GM12878 (cell line): ENCODE data around the gene RAB34. TPM values are rescaled to one million over a fixed set of nuclear protein-coding genes. Genes with fewer than 3 reads are reported as not detected.
A peak's percentile ranks its signal among the peaks of the same experiment; 100 is the strongest.

Source experiments
- CBFB ChIP-seq: IDR thresholded peaks from 2 replicates; pipeline ENCODE4 v1.6.1; 2016; ENCODE audit warnings: antibody characterized with exemption, low read depth
- FOS ChIP-seq: IDR thresholded peaks from 3 replicates; pipeline ENCODE4 v1.6.1; 2011; ENCODE audit warnings: borderline replicate concordance; ENCODE audit not compliant: insufficient read length; ENCODE audit errors: extremely low read depth
- FOXK2 ChIP-seq: fragments of 450-650 bp; IDR thresholded peaks from 2 replicates; pipeline ENCODE4 v1.6.1; 2017; ENCODE audit warnings: mild to moderate bottlenecking, moderate library complexity
- HCFC1 ChIP-seq: fragments of 150-350 bp; IDR thresholded peaks from 2 replicates; pipeline ENCODE4 v1.6.1; 2014; ENCODE audit warnings: low read length
- KLF5 ChIP-seq: fragments of 450-650 bp; IDR thresholded peaks from 2 replicates; pipeline ENCODE4 v1.6.1; 2014; ENCODE audit warnings: mild to moderate bottlenecking; ENCODE audit not compliant: partially characterized antibody
- RB1 ChIP-seq: fragments of 450-650 bp; formaldehyde crosslinking; IDR thresholded peaks from 2 replicates; pipeline ENCODE4 v1.6.1; 2017; ENCODE audit warnings: mild to moderate bottlenecking, borderline replicate concordance
- ZNF384 ChIP-seq: IDR thresholded peaks from 2 replicates; pipeline ENCODE4 v1.6.1; 2012; ENCODE audit warnings: low read depth, mild to moderate bottlenecking, low read length, improper control_type of control experiment, borderline replicate concordance
- ZSCAN29 ChIP-seq: fragments of 450-650 bp; IDR thresholded peaks from 2 replicates; pipeline ENCODE4 v1.6.1; 2017; ENCODE audit warnings: mild to moderate bottlenecking, moderate library complexity
- polyA plus RNA-seq, 11 experiments: library from polyadenylated mRNA; depleted of rRNA in 4 of 11; unstranded in 6 of 11; stranded (reverse) in 5 of 11; fragments of >200 nt; fragmentation: Nextera tagmentation in 4 of 11; fragmentation: Illumina TruSeq in 1 of 11; extraction: Ambion mirVana in 4 of 11; extraction: Trizol in 1 of 11; gene quantifications; 1 replicate in 1 of 11; 2 replicates in 10 of 11; pipeline versions ENCODE4 v1.2.1 to v1.2.3, GENCODE V29; 2011 to 2016; ENCODE audit warnings: inconsistent platforms in 2 of 11, missing spikeins in 2 of 11, low read depth in 1 of 11
- total RNA-seq, 4 experiments: library from RNA; depleted of rRNA in 3 of 4; stranded (reverse); fragments of >200 nt in 3 of 4; fragmentation: Illumina TruSeq in 1 of 4; extraction: Trizol in 1 of 4; gene quantifications; 2 replicates each; pipeline versions ENCODE4 v1.2.1 to v1.2.3, GENCODE V29; 2013 to 2021
- TF ChIP-seq, protein P1 (sequence below): fragments of 450-650 bp; IDR thresholded peaks from 2 replicates; pipeline ENCODE4 v1.6.1; 2017; ENCODE audit warnings: mild to moderate bottlenecking, moderate library complexity
- TF ChIP-seq, protein P2 (sequence below): IDR thresholded peaks from 2 replicates; pipeline ENCODE4 v1.6.1; 2011; ENCODE audit warnings: borderline replicate concordance, low read depth, mild to moderate bottlenecking, moderate library complexity, low read length; ENCODE audit not compliant: insufficient read depth, poor library complexity, severe bottlenecking
- TF ChIP-seq, protein P3 (sequence below): fragments of 450-650 bp; IDR thresholded peaks from 2 replicates; pipeline ENCODE4 v1.6.1; 2018; ENCODE audit warnings: borderline replicate concordance, mild to moderate bottlenecking; ENCODE audit not compliant: partially characterized antibody

RAB34 gene
- total and polyA plus RNA-seq, 10 of the 15 experiments (the other 5 are each of a cell fraction or from before 2014, with no cell fraction given): 0.37 to 46.4 (median 32.8) TPM

DNA sequence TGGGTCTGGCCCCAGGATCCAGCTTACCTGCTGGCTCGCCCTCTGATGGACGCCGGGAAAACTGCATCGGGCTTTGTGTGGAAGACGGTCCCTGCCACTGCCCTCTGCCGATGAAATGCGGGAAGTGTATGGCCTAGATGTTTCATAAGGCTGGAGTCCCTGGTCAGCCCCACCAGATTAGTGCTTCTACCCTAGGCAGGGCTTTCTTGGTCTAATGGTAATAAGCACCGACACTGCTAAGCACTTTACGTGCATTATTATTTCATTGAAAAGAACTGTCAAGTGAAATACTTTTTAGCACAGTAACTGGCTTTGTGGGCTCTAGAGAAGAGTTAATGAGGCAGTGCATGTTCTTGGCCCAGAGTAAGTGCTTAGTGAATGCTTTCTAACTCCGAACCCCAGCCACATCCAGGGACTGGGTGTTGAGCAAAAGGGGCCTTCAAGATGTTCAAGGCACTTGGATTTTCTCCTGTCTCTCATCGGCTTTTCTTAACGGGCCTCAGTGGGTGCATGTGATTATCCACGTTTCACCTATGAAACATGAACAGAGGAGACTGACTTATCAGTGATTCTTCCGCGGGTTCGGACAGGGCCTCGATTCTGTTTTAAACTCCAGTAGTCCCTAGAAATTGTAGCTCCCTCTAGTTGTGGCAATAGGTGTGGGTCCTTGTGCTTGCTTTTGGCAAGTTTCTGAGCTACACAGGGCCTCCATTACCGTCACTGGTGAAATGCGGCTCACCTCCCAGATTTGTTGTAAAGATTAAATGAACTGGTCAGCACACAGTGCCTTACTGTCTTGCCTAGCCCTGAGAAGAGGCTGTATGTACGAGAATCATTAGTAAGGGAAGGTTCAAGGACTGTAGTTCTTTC, 32.7 kb upstream of the RAB34 start (continued):
- TF ChIP-seq, protein P1, sequence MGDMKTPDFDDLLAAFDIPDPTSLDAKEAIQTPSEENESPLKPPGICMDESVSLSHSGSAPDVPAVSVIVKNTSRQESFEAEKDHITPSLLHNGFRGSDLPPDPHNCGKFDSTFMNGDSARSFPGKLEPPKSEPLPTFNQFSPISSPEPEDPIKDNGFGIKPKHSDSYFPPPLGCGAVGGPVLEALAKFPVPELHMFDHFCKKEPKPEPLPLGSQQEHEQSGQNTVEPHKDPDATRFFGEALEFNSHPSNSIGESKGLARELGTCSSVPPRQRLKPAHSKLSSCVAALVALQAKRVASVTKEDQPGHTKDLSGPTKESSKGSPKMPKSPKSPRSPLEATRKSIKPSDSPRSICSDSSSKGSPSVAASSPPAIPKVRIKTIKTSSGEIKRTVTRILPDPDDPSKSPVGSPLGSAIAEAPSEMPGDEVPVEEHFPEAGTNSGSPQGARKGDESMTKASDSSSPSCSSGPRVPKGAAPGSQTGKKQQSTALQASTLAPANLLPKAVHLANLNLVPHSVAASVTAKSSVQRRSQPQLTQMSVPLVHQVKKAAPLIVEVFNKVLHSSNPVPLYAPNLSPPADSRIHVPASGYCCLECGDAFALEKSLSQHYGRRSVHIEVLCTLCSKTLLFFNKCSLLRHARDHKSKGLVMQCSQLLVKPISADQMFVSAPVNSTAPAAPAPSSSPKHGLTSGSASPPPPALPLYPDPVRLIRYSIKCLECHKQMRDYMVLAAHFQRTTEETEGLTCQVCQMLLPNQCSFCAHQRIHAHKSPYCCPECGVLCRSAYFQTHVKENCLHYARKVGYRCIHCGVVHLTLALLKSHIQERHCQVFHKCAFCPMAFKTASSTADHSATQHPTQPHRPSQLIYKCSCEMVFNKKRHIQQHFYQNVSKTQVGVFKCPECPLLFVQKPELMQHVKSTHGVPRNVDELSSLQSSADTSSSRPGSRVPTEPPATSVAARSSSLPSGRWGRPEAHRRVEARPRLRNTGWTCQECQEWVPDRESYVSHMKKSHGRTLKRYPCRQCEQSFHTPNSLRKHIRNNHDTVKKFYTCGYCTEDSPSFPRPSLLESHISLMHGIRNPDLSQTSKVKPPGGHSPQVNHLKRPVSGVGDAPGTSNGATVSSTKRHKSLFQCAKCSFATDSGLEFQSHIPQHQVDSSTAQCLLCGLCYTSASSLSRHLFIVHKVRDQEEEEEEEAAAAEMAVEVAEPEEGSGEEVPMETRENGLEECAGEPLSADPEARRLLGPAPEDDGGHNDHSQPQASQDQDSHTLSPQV: peak; percentile 78; the same call in 1 of the 2 replicates
- TF ChIP-seq HCFC1 (peak; percentile 30; the same call in 1 of the 2 replicates), ZNF384 (peak; percentile 8; the same call in 1 of the 2 replicates), ZSCAN29 (no peak), CBFB (0 out of 2 replicates have a peak, but pooled peaks have one; percentile 15), RB1 (peak; percentile 48; the same call in 1 of the 2 replicates), FOXK2 (no peak), KLF5 (peak; percentile 18), FOS (no peak)
- TF ChIP-seq, protein P2, sequence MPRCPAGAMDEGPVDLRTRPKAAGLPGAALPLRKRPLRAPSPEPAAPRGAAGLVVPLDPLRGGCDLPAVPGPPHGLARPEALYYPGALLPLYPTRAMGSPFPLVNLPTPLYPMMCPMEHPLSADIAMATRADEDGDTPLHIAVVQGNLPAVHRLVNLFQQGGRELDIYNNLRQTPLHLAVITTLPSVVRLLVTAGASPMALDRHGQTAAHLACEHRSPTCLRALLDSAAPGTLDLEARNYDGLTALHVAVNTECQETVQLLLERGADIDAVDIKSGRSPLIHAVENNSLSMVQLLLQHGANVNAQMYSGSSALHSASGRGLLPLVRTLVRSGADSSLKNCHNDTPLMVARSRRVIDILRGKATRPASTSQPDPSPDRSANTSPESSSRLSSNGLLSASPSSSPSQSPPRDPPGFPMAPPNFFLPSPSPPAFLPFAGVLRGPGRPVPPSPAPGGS: peak; percentile 55
- TF ChIP-seq, protein P3, sequence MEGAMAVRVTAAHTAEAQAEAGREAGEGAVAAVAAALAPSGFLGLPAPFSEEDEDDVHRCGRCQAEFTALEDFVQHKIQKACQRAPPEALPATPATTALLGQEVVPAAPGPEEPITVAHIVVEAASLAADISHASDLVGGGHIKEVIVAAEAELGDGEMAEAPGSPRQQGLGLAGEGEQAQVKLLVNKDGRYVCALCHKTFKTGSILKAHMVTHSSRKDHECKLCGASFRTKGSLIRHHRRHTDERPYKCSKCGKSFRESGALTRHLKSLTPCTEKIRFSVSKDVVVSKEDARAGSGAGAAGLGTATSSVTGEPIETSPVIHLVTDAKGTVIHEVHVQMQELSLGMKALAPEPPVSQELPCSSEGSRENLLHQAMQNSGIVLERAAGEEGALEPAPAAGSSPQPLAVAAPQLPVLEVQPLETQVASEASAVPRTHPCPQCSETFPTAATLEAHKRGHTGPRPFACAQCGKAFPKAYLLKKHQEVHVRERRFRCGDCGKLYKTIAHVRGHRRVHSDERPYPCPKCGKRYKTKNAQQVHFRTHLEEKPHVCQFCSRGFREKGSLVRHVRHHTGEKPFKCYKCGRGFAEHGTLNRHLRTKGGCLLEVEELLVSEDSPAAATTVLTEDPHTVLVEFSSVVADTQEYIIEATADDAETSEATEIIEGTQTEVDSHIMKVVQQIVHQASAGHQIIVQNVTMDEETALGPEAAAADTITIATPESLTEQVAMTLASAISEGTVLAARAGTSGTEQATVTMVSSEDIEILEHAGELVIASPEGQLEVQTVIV: no peak
